Lower leg skin (tissue), 3 donors: ENCODE measurements around the gene HPS5.

Source experiments
- CTCF ChIP-seq, 3 donors: fragments of 450-650 bp; IDR thresholded peaks; one replicate each; pipeline ENCODE4 v1.5.1; 2016; ENCODE audit warnings: antibody characterized with exemption in 3 of 3, mild to moderate bottlenecking in 3 of 3, moderate library complexity in 2 of 3
- POLR2A ChIP-seq, 2 donors: fragments of 450-650 bp; IDR thresholded peaks; one replicate each; pipeline ENCODE4 v1.6.1; 2016 to 2017; ENCODE audit warnings: antibody characterized with exemption in 2 of 2, mild to moderate bottlenecking in 1 of 2, moderate library complexity in 1 of 2

- TF ChIP-seq POLR2A (IDR thresholded peaks at IDR 0.05), result no peak
- no peak for TF ChIP-seq CTCF (IDR thresholded peaks at IDR 0.05)
Observed at GRCh38 chr11:18265949-18266348, 56.0 kb downstream of the HPS5 start, which contains the start of gene SAA1.
